ENCODE measurements around the gene SMARCA1. TPM values are rescaled to one million over a fixed set of nuclear protein-coding genes. Genes with fewer than 3 reads are reported as not detected.

Gene SMARCA1
- total and polyA plus RNA-seq, 4 donors: 7.8 to 104 (median 15.7) TPM

- Histone ChIP-seq H3K27ac (ENCODE audit: low read depth in 1 of 2, low read length in 1 of 2) (no peak overlapping the region), H3K9me3 (ENCODE audit: control insufficient read depth in 4 of 4, insufficient read depth in 3 of 4, low read length in 3 of 4) (no peaks in the 10 kb centered on the region), H3K4me1 (ENCODE audit: control insufficient read depth in 5 of 5, insufficient read depth in 5 of 5, low read length in 5 of 5) (no peaks in the 10 kb centered on the region), H3K4me3 (no peak overlapping the region), H3K9ac (ENCODE audit: insufficient read depth in 1 of 2, low read length in 2 of 2) (no peak overlapping the region), H3K36me3 (ENCODE audit: control insufficient read depth in 4 of 4, insufficient read depth in 4 of 4, low read length in 4 of 4) (no peaks in the 10 kb centered on the region), H3K27me3 (ENCODE audit: control insufficient read depth in 3 of 3, insufficient read depth in 3 of 3, low read length in 2 of 3) (no peaks in the 10 kb centered on the region)
- no peak for TF ChIP-seq CTCF (IDR thresholded peaks at IDR 0.05; ENCODE audit: control extremely low read depth, extremely low read depth)
- peak; percentile 24 to 72 (median 69) for DNase-seq
- WGBS, 2 donors: 54 to 65% methylated on average over 4 of the region's 4 CpGs
- no peak for ATAC-seq (ENCODE audit: insufficient read depth, low FRiP score)
Measured at GRCh38 chrX:129529685-129530281, 6.5 kb upstream of the SMARCA1 start.

- H3K9ac ChIP-seq (ENCODE audit: insufficient read depth in 1 of 2, low read length in 2 of 2): no peak overlapping the region
- no peaks in the 10 kb centered on the region for H3K27me3 ChIP-seq (ENCODE audit: control insufficient read depth in 3 of 3, insufficient read depth in 3 of 3, low read length in 2 of 3)
- no peaks in the 10 kb centered on the region for H3K4me1 ChIP-seq (ENCODE audit: control insufficient read depth in 5 of 5, insufficient read depth in 5 of 5, low read length in 5 of 5)
- H3K9me3 ChIP-seq (ENCODE audit: control insufficient read depth in 4 of 4, insufficient read depth in 3 of 4, low read length in 3 of 4): peaks cover 0 to 2% (median 0%) of the 10 kb centered on the region in 4 donors
- TF ChIP-seq CTCF (IDR thresholded peaks at IDR 0.05; ENCODE audit: control extremely low read depth, extremely low read depth): no peak
- DNase-seq (no peak), ATAC-seq (ENCODE audit: insufficient read depth, low FRiP score) (no peak)
- H3K36me3 ChIP-seq (ENCODE audit: control insufficient read depth in 4 of 4, insufficient read depth in 4 of 4, low read length in 4 of 4): peaks cover 0 to 4% (median 0%) of the 10 kb centered on the region in 4 donors
- H3K27ac ChIP-seq (ENCODE audit: low read depth in 1 of 2, low read length in 1 of 2): no peak overlapping the region
- no peak overlapping the region for H3K4me3 ChIP-seq
- WGBS, 2 donors: 33 to 51% methylated on average over 3 of the region's 3 CpGs
Measured at GRCh38 chrX:129525896-129526295, 2.6 kb upstream of the SMARCA1 start.

- ATAC-seq (ENCODE audit: insufficient read depth, low FRiP score): no peak
- H3K9ac ChIP-seq (ENCODE audit: insufficient read depth in 1 of 2, low read length in 2 of 2): no peak overlapping the region
- no peak for TF ChIP-seq CTCF (IDR thresholded peaks at IDR 0.05; ENCODE audit: control extremely low read depth, extremely low read depth)
Measured at GRCh38 chrX:129525162-129525561, 1.9 kb upstream of the SMARCA1 start.

More at GRCh38 chrX:129525162-129525561, 1.9 kb upstream of the SMARCA1 start:
- peak in 1 of 3 donors; percentile 32 for DNase-seq
- no peak overlapping the region for H3K27ac ChIP-seq (ENCODE audit: low read depth in 1 of 2, low read length in 1 of 2)
- H3K4me1 ChIP-seq (ENCODE audit: control insufficient read depth in 5 of 5, insufficient read depth in 5 of 5, low read length in 5 of 5): no peaks in the 10 kb centered on the region
- H3K36me3 ChIP-seq (ENCODE audit: control insufficient read depth in 4 of 4, insufficient read depth in 4 of 4, low read length in 4 of 4): peaks cover 0 to 4% (median 0%) of the 10 kb centered on the region in 4 donors
- H3K4me3 ChIP-seq: no peak overlapping the region
- no peaks in the 10 kb centered on the region for H3K27me3 ChIP-seq (ENCODE audit: control insufficient read depth in 3 of 3, insufficient read depth in 3 of 3, low read length in 2 of 3)
- peaks cover 0 to 2% (median 0%) of the 10 kb centered on the region in 4 donors for H3K9me3 ChIP-seq (ENCODE audit: control insufficient read depth in 4 of 4, insufficient read depth in 3 of 4, low read length in 3 of 4)
- WGBS, 2 donors: 15 to 42% methylated on average over 4 of the region's 4 CpGs
